ENCODE results near the gene CFL2. TPM values are rescaled to one million over a fixed set of nuclear protein-coding genes. Genes with fewer than 3 reads are reported as not detected.

The CFL2 gene
- total RNA-seq, 1 donor from 2014 or later, result 20.8 TPM

DNA sequence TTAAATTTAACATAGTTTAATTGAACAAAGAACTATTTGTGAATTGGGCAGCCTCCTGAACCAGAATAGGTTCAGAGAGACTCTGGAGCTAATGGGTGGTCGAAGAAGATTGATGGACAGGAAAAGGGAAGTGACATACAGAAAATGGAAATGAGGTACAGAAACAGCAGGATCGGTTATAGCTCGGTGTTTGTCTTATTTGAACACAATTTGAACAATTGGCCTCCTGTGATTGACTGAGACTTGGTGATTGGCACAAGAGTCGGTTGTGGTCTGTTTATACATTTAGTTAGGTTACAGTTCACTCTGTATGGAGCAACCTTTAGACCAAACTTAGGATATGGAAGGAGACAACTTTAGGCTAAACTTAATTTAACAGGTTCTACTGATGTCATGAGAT lies 18.4 kb upstream of the CFL2 start:
- H3K36me3 Mint-ChIP-seq (ENCODE audit: low read depth), result no peaks in the 10 kb centered on the region
- ATAC-seq (ENCODE audit: low read depth) (no peak), DNase-seq (no peak)
- H3K9me3 Mint-ChIP-seq, result no peaks in the 10 kb centered on the region
- ChIA-PET CTCF (interaction anchor here (1.7 to 1.9 kb wide), 2 partner anchors 10 to 60 kb away, joined by 7 to 8 read pairs; no protein-coding TSS in a partner anchor), POLR2A (interaction anchor here (0.6 kb wide), 1 partner anchor 53 kb away, joined by 4 read pairs; no protein-coding TSS in a partner anchor)
- no peaks in the 10 kb centered on the region for H3K4me1 Mint-ChIP-seq
- H3K27me3 Mint-ChIP-seq, result no peaks in the 10 kb centered on the region
- intact Hi-C loops (cut with micrococcal nuclease), result no loop called here
- H3K27ac Mint-ChIP-seq, result no peak overlapping the region
- no peak overlapping the region for H3K4me3 Mint-ChIP-seq
- TF ChIP-seq, protein P1, sequence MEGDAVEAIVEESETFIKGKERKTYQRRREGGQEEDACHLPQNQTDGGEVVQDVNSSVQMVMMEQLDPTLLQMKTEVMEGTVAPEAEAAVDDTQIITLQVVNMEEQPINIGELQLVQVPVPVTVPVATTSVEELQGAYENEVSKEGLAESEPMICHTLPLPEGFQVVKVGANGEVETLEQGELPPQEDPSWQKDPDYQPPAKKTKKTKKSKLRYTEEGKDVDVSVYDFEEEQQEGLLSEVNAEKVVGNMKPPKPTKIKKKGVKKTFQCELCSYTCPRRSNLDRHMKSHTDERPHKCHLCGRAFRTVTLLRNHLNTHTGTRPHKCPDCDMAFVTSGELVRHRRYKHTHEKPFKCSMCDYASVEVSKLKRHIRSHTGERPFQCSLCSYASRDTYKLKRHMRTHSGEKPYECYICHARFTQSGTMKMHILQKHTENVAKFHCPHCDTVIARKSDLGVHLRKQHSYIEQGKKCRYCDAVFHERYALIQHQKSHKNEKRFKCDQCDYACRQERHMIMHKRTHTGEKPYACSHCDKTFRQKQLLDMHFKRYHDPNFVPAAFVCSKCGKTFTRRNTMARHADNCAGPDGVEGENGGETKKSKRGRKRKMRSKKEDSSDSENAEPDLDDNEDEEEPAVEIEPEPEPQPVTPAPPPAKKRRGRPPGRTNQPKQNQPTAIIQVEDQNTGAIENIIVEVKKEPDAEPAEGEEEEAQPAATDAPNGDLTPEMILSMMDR (IDR thresholded peaks at IDR 0.05), result no peak

DNA sequence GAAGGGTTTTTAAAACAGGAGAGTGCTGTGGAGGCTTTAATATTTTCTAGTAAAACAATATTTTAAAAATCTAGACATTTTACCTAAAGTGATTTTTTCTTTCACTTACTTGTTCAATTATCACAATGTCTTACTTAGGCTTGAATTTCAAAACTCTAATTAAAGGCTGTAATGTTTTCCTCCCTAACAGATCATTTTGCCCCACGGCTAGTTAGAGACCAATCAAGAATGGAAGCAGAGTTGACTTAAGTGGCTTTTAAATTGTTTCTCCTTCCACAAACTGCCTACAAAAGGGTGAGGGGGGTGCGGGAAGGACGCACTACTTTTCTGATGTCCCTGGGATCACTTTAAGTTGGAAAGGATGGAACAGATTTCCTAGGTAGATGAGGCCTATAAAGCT lies 9.5 kb upstream of the CFL2 start:
- no peak overlapping the region for H3K27ac Mint-ChIP-seq
- ChIA-PET POLR2A (no interaction called here), CTCF (interaction anchor here (1.5 to 2.3 kb wide), 4 partner anchors 13 to 51 kb away, joined by 3 to 29 read pairs (median 7); no protein-coding TSS in a partner anchor)
- intact Hi-C loops (cut with micrococcal nuclease), result loop anchor here (1.0 kb wide), 2 partner anchors 52 to 393 kb away; no protein-coding TSS in a partner anchor
- H3K36me3 Mint-ChIP-seq (ENCODE audit: low read depth), result no peaks in the 10 kb centered on the region
- DNase-seq, result no peak
- TF ChIP-seq, protein P1 (IDR thresholded peaks at IDR 0.05), result no peak
- no peak for ATAC-seq (ENCODE audit: low read depth)
- no peaks in the 10 kb centered on the region for H3K27me3 Mint-ChIP-seq
- no peak overlapping the region for H3K4me3 Mint-ChIP-seq
- H3K4me1 Mint-ChIP-seq, result peaks cover 4% of the 10 kb centered on the region
- H3K9me3 Mint-ChIP-seq, result no peaks in the 10 kb centered on the region

DNA sequence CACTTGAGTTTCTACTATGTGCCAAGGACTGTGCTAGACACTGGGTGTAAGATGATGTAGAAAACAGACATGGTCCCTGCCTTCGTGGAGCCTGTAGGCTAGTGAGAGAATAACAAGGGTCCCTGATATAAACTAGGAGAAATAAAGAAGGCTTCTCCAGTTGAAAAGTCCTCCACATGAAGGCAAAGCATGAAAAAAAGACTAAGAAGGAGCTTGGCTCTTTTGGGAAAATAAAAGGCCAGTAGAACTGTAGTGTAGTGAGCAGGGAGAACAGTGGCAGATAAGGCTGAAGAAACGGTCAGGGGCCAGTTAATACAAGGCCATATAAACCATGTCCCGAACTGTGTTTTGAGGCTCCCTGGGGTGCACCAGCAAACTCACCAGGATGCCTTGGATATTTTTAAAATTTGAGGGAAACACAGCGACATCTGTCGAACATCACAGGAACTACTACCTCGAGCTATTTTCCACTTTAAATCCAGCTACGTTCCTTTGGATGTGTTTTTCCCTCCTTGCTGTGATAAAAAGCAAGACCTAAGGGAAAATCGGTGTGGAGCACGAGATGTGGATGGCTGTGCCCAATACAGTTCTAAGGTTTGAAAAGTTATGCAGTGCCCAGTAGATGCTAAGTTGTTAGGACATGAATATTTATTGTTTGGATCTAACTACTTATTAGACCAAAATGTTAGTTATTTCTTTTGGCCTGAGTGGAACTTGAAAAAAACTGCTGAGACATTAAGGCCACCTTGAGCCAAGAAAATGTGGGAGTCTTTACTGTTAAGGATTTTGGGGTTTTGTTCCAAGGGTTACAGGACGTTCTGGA lies 8.5 kb upstream of the CFL2 start:
- ATAC-seq (ENCODE audit: low read depth) (peak; percentile 37), DNase-seq (no peak)
- Mint-ChIP-seq H3K27me3 (no peaks in the 10 kb centered on the region), H3K27ac (no peak overlapping the region), H3K4me3 (no peak overlapping the region), H3K9me3 (no peaks in the 10 kb centered on the region), H3K36me3 (ENCODE audit: low read depth) (no peaks in the 10 kb centered on the region), H3K4me1 (peaks cover 4% of the 10 kb centered on the region)
- intact Hi-C loops (cut with micrococcal nuclease), result loop anchor here (1.0 kb wide), 2 partner anchors 51 to 392 kb away; no protein-coding TSS in a partner anchor
- TF ChIP-seq, protein P1 (IDR thresholded peaks at IDR 0.05), result peak; percentile 78
- ChIA-PET POLR2A (interaction anchor here (0.7 to 1.0 kb wide), 2 partner anchors 9 to 50 kb away, joined by 3 to 5 read pairs; partner anchors contain the start of gene CFL2), CTCF (interaction anchor here (0.7 to 2.3 kb wide), 15 partner anchors 9 to 422 kb away, joined by 3 to 46 read pairs (median 4); partner anchors contain the start of gene CFL2)

DNA sequence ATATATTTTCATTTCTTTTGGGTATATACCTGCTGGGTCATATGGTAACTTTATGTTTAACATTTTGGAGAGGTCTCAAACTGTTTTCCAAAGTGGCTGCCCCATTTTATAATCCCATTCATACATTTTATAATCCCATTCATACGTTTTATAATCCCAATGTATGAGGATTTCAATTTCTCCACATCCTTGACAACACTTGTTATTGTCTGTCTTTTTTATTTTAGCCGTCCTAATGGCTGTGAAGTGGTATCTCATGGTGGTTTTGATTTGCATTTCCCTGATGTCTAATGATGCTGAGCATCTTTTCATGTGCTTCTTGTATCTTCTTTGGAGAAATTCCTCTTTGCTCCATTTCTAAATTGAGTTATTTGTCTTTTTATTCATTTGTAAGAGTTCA lies 6.7 kb upstream of the CFL2 start:
- ATAC-seq (ENCODE audit: low read depth), result no peak
- H3K36me3 Mint-ChIP-seq (ENCODE audit: low read depth), result no peaks in the 10 kb centered on the region
- H3K4me1 Mint-ChIP-seq, result peaks cover 4% of the 10 kb centered on the region
- no peak overlapping the region for H3K4me3 Mint-ChIP-seq
- H3K27ac Mint-ChIP-seq, result no peak overlapping the region
- ChIA-PET POLR2A (no interaction called here), CTCF (interaction anchor here (1.6 kb wide), 1 partner anchor 48 kb away, joined by 8 read pairs; no protein-coding TSS in a partner anchor)
- no peak for DNase-seq
- H3K9me3 Mint-ChIP-seq, result no peaks in the 10 kb centered on the region
- intact Hi-C loops (cut with micrococcal nuclease), result no loop called here
- H3K27me3 Mint-ChIP-seq, result no peaks in the 10 kb centered on the region
- TF ChIP-seq, protein P1 (IDR thresholded peaks at IDR 0.05), result no peak

DNA sequence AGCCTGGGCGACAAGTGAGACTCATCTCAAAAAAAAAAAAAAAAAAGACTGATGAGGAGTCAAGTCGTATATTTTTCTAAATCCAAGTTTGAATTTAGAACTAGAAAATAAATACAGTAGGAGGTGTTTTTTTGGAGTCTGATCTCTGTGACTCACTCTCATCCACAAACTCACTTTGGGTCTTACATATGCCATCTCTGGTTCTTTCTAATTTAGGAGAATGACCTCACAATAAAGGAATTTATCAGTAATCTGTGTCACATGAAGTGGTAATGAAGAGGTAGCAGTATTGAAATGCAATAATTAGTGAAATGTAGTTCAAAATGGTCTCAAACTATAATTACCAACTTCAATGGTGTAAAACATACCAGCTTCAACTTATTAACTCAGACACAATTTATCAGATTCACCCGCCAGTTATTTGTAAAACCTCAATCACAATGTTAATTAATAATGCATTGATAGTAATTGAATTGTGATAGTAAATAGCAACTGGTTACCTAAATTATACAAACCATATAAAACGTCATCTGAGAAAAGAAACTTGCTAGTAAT lies 4.4 kb upstream of the CFL2 start:
- ChIA-PET CTCF (interaction anchor here (1.5 to 2.4 kb wide), 2 partner anchors 46 to 47 kb away, joined by 3 to 6 read pairs; no protein-coding TSS in a partner anchor), POLR2A (interaction anchor here (0.7 kb wide), 1 partner anchor 316 kb away, joined by 3 read pairs; no protein-coding TSS in a partner anchor)
- H3K4me1 Mint-ChIP-seq, result peaks cover 13% of the 10 kb centered on the region
- H3K27me3 Mint-ChIP-seq, result no peaks in the 10 kb centered on the region
- TF ChIP-seq, protein P1 (IDR thresholded peaks at IDR 0.05), result no peak
- H3K9me3 Mint-ChIP-seq, result no peaks in the 10 kb centered on the region
- H3K4me3 Mint-ChIP-seq, result no peak overlapping the region
- DNase-seq (no peak), ATAC-seq (ENCODE audit: low read depth) (no peak)
- H3K36me3 Mint-ChIP-seq (ENCODE audit: low read depth), result peaks cover 2% of the 10 kb centered on the region
- intact Hi-C loops (cut with micrococcal nuclease), result loop anchor here (10.0 kb wide), 1 partner anchor 1106 kb away; the partner anchor contains the start of gene BRMS1L
- no peak overlapping the region for H3K27ac Mint-ChIP-seq

Measured in activated B cell treated with CpG ODN at 0.5 μM for 24 hours (primary cell).